Endodermal cell (in vitro differentiated cells): ENCODE results near the gene THSD7B. TPM values are rescaled to one million over a fixed set of nuclear protein-coding genes. Genes with fewer than 3 reads are reported as not detected.

Experiments used
- DNase-seq: peaks from one replicate; pipeline ENCODE4 v3.0.0-alpha.2; 2017
- H3K27ac ChIP-seq: 2 replicates; pipeline ENCODE4 v1.5.1; 2013; ENCODE audit warnings: mild to moderate bottlenecking, low read depth, low read length, moderate library complexity
- H3K27me3 ChIP-seq: 2 replicates; pipeline ENCODE4 v1.6.1; 2013; ENCODE audit warnings: mild to moderate bottlenecking, low read length, moderate library complexity; ENCODE audit not compliant: insufficient read depth, control insufficient read depth, poor library complexity, severe bottlenecking
- H3K36me3 ChIP-seq: 2 replicates; pipeline ENCODE4 v1.7.0; 2013; ENCODE audit warnings: mild to moderate bottlenecking, low read length, moderate library complexity; ENCODE audit not compliant: control insufficient read depth, insufficient read depth
- H3K4me1 ChIP-seq: one replicate; pipeline ENCODE4 v1.7.0; 2013; ENCODE audit warnings: low read length; ENCODE audit not compliant: control insufficient read depth, insufficient read depth
- H3K4me3 ChIP-seq: 2 replicates; pipeline ENCODE4 v1.5.1; 2013; ENCODE audit warnings: mild to moderate bottlenecking, low read length, moderate library complexity
- H3K9ac ChIP-seq: 2 replicates; pipeline ENCODE4 v1.6.1; 2013; ENCODE audit warnings: mild to moderate bottlenecking, low read length, moderate library complexity; ENCODE audit not compliant: poor library complexity, severe bottlenecking; ENCODE audit errors: extremely low read depth
- H3K9me3 ChIP-seq: 2 replicates; pipeline ENCODE4 v1.6.1; 2013; ENCODE audit warnings: mild to moderate bottlenecking, low read length, moderate library complexity; ENCODE audit not compliant: control insufficient read depth
- H3K27ac Mint-ChIP-seq: 2 replicates; pipeline ENCODE4 v1.8.0; 2020; ENCODE audit warnings: mixed read lengths
- H3K27me3 Mint-ChIP-seq: 2 replicates; pipeline ENCODE4 v1.8.0; 2021; ENCODE audit warnings: mild to moderate bottlenecking, mixed read lengths; ENCODE audit not compliant: insufficient read depth
- H3K36me3 Mint-ChIP-seq: 2 replicates; pipeline ENCODE4 v1.8.0; 2020; ENCODE audit warnings: low read depth, mixed read lengths
- H3K4me1 Mint-ChIP-seq: 2 replicates; pipeline ENCODE4 v1.8.0; 2020; ENCODE audit warnings: mixed read lengths
- H3K4me3 Mint-ChIP-seq: 2 replicates; pipeline ENCODE4 v1.8.0; 2020; ENCODE audit warnings: mild to moderate bottlenecking, moderate library complexity, mixed read lengths
- H3K9me3 Mint-ChIP-seq: 2 replicates; pipeline ENCODE4 v1.8.0; 2020; ENCODE audit warnings: mild to moderate bottlenecking, mixed read lengths
- WGBS, 2 experiments: methylation state at CpG; one replicate each; pipeline versions ENCODE4 v1.1.5 to v1.1.7; 2013; ENCODE audit warnings: missing lambda C conversion rate in 2 of 2, mixed read lengths in 1 of 2; ENCODE audit not compliant: insufficient coverage in 1 of 2, insufficient read length in 1 of 2; 5-methylcytosine and 5-hydroxymethylcytosine counted together
- total RNA-seq, 2 donors: library from RNA; stranded (reverse); fragmentation: NEBNext Ultra II Directional in 1 of 2; extraction: Animal tissue kit (Norgen Biotek cat#: 25700) in 1 of 2; gene quantifications; 2 replicates in 1 of 2; 3 replicates in 1 of 2; pipeline ENCODE4 v1.2.1, GENCODE V29; 2021
- TF ChIP-seq, protein P1 (sequence below): fragments of 200-600 bp; sonication (generic); conservative IDR thresholded peaks from 2 replicates; pipeline ENCODE4 v1.5.0; 2021; ENCODE audit warnings: antibody characterized with exemption, mild to moderate bottlenecking

Gene THSD7B
- total RNA-seq, 2 donors from 2014 or later = 1.8 to 2.6 TPM

- WGBS, 2 experiments = 86% methylated on average over 3 of the region's 3 CpGs; no CpG with 5 or more reads in 1 of the 2 experiments
- H3K27me3 Mint-ChIP-seq = no peaks in the 10 kb centered on the region
- Histone ChIP-seq H3K4me3 (no peak overlapping the region), H3K4me1 (no peaks in the 10 kb centered on the region), H3K27me3 (no peaks in the 10 kb centered on the region), H3K9ac (no peak overlapping the region), H3K36me3 (no peaks in the 10 kb centered on the region), H3K27ac (no peak overlapping the region), H3K9me3 (no peaks in the 10 kb centered on the region)
- no peak overlapping the region for H3K27ac Mint-ChIP-seq
- no peaks in the 10 kb centered on the region for H3K9me3 Mint-ChIP-seq
- no peaks in the 10 kb centered on the region for H3K36me3 Mint-ChIP-seq
- DNase-seq = no peak
- TF ChIP-seq, protein P1, sequence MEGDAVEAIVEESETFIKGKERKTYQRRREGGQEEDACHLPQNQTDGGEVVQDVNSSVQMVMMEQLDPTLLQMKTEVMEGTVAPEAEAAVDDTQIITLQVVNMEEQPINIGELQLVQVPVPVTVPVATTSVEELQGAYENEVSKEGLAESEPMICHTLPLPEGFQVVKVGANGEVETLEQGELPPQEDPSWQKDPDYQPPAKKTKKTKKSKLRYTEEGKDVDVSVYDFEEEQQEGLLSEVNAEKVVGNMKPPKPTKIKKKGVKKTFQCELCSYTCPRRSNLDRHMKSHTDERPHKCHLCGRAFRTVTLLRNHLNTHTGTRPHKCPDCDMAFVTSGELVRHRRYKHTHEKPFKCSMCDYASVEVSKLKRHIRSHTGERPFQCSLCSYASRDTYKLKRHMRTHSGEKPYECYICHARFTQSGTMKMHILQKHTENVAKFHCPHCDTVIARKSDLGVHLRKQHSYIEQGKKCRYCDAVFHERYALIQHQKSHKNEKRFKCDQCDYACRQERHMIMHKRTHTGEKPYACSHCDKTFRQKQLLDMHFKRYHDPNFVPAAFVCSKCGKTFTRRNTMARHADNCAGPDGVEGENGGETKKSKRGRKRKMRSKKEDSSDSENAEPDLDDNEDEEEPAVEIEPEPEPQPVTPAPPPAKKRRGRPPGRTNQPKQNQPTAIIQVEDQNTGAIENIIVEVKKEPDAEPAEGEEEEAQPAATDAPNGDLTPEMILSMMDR = no peak
- no peak overlapping the region for H3K4me3 Mint-ChIP-seq
- H3K4me1 Mint-ChIP-seq = peaks cover 6% of the 10 kb centered on the region
These were observed 496.7 kb downstream of the THSD7B start for GRCh38 chr2:137261881-137262585.

DNA sequence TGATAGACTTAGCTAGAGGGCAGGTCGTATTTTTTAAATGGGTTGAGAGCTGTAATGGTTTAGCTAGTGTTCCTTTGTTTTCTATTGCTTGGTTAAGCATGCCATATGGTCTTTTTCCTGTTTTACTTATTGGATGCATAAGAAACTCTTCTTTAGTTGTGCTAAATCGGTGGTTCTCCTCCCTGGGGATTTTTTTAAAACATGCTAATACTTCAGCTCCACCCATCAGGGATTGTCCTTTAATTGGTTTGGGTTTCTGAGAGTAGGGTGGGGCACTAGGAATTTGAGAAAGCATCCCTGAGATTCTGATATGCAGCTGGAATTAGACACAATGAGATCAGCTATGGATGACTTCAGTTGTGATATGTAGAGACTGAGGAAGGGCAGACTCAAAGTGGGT lies 497.2 kb downstream of the THSD7B start:
- no peaks in the 10 kb centered on the region for H3K36me3 Mint-ChIP-seq
- Histone ChIP-seq H3K9me3 (no peaks in the 10 kb centered on the region), H3K4me1 (no peaks in the 10 kb centered on the region), H3K36me3 (no peaks in the 10 kb centered on the region), H3K27ac (no peak overlapping the region), H3K9ac (no peak overlapping the region), H3K4me3 (no peak overlapping the region), H3K27me3 (no peaks in the 10 kb centered on the region)
- no peak overlapping the region for H3K27ac Mint-ChIP-seq
- WGBS, 2 experiments = 42% methylated on average over 2 of the region's 2 CpGs; no CpG with 5 or more reads in 1 of the 2 experiments
- H3K4me3 Mint-ChIP-seq = no peak overlapping the region
- no peak for DNase-seq
- no peaks in the 10 kb centered on the region for H3K27me3 Mint-ChIP-seq
- peaks cover 6% of the 10 kb centered on the region for H3K4me1 Mint-ChIP-seq
- H3K9me3 Mint-ChIP-seq = no peaks in the 10 kb centered on the region
- TF ChIP-seq, protein P1 = no peak

DNA sequence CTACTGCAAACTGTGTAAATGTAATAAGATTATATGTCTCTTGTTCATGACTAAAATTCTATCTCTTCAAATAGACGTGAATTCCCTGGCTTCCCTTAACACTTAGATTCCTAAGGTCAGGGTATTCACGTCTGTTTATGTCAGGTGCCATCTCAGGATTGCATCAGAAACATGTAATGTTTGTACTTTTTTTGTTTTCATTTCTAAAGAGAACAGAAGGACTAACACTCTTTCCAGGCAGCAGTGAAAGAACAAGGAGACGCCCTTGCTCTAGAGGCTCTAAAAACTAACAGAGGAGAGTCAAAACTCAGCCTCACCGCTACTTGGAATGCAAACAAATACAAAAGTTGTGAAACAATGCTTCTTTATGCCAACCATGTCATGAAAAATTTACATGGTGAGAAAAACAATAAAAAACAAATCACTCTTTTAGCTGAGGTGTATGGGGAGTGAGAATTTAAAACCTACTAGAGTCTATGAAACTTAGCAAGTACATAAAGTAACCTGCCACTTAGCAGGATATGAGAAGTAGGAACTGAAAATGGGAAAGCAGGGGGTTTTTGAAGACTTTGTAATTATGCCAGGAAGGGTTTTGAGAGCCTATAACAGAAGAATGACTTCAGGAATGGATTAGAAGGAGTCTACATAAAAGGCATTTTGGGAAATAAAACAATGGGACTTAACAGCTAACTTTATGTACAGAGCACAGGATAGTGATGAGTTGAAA lies 522.7 kb downstream of the THSD7B start:
- no peaks in the 10 kb centered on the region for H3K27me3 ChIP-seq
- no peaks in the 10 kb centered on the region for H3K9me3 ChIP-seq
- no peaks in the 10 kb centered on the region for H3K4me1 Mint-ChIP-seq
- DNase-seq = no peak
- no peaks in the 10 kb centered on the region for H3K36me3 Mint-ChIP-seq
- no peaks in the 10 kb centered on the region for H3K9me3 Mint-ChIP-seq
- H3K4me3 ChIP-seq = no peak overlapping the region
- H3K36me3 ChIP-seq = no peaks in the 10 kb centered on the region
- no peak overlapping the region for H3K27ac Mint-ChIP-seq
- no peaks in the 10 kb centered on the region for H3K27me3 Mint-ChIP-seq
- TF ChIP-seq, protein P1 = no peak
- WGBS, 2 experiments = 71 to 90% methylated on average over 3 to 4 of the region's 4 CpGs
- no peak overlapping the region for H3K27ac ChIP-seq
- no peaks in the 10 kb centered on the region for H3K4me1 ChIP-seq
- H3K4me3 Mint-ChIP-seq = no peak overlapping the region
- no peak overlapping the region for H3K9ac ChIP-seq
